B cell (primary cell): ENCODE data around the gene HOXD4. TPM values are rescaled to one million over a fixed set of nuclear protein-coding genes. Genes with fewer than 3 reads are reported as not detected.
A peak's percentile ranks its signal among the peaks of the same experiment; 100 is the strongest.

Source experiments
- ATAC-seq: fragments of 200-7000 bp; cut with Tn5 transposase; one replicate; pipeline ENCODE4 v1.10.0; 2021; ENCODE audit warnings: low read depth, mild to moderate bottlenecking, moderate number of reproducible peaks, moderate library complexity
- CTCF ChIA-PET: fragments of 350-600 bp; sonication (Branson Sonifier 250); formaldehyde crosslinking; loops from one replicate; lab custom pipeline; 2021; ENCODE audit warnings: antibody characterized with exemption, inconsistent platforms; lab: Charles Lee
- POLR2A ChIA-PET: fragments of 350-600 bp; sonication (Branson Sonifier 250); formaldehyde crosslinking; loops from one replicate; lab custom pipeline; 2021; ENCODE audit warnings: antibody characterized with exemption; lab: Charles Lee
- DNase-seq: peaks from one replicate; pipeline ENCODE4 v3.0.0; 2013
- H2AFZ ChIP-seq: 2 replicates; pipeline ENCODE4 v1.6.1; 2012; ENCODE audit warnings: mild to moderate bottlenecking, low read depth, low read length; ENCODE audit not compliant: insufficient read depth, poor library complexity, severe bottlenecking
- H3K27ac ChIP-seq, 2 donors: 1 replicate in 1 of 2; 2 replicates in 1 of 2; pipeline ENCODE4 v1.5.1; 2012 to 2013; ENCODE audit warnings: low read length in 2 of 2, mild to moderate bottlenecking in 2 of 2, moderate library complexity in 1 of 2
- H3K27me3 ChIP-seq, 4 experiments: fragments of 200-600 bp in 1 of 4; sonication (generic) in 1 of 4; replicated peaks in 1 of 4; 1 replicate in 2 of 4; 2 replicates in 2 of 4; pipeline versions ENCODE4 v1.6.1 to v1.7.0; 2013 to 2016; ENCODE audit warnings: low read length in 3 of 4, mild to moderate bottlenecking in 2 of 4, mixed read lengths in 1 of 4, moderate library complexity in 1 of 4; ENCODE audit not compliant: insufficient read depth in 4 of 4, control insufficient read depth in 3 of 4; ENCODE audit errors: control extremely low read depth in 1 of 4
- H3K36me3 ChIP-seq, 2 experiments: replicated peaks in 1 of 2; 1 replicate in 1 of 2; 2 replicates in 1 of 2; pipeline versions ENCODE4 v1.6.1 to v1.7.1; 2013; ENCODE audit warnings: low read length in 1 of 2; ENCODE audit not compliant: insufficient read depth in 2 of 2, control insufficient read depth in 1 of 2; ENCODE audit errors: control extremely low read depth in 1 of 2, extremely low read depth in 1 of 2
- H3K4me1 ChIP-seq, 2 donors: fragments of 200-600 bp in 1 of 2; sonication (generic) in 1 of 2; 1 replicate in 1 of 2; 2 replicates in 1 of 2; pipeline versions ENCODE4 v1.5.1 to v1.6.1; 2013 to 2017; ENCODE audit warnings: low read length in 2 of 2; ENCODE audit not compliant: control insufficient read depth in 2 of 2, insufficient read depth in 2 of 2
- H3K4me2 ChIP-seq: replicated peaks from 2 replicates; pipeline ENCODE3; 2012; ENCODE audit warnings: mild to moderate bottlenecking, low read depth, low read length; ENCODE audit not compliant: poor library complexity, severe bottlenecking
- H3K4me3 ChIP-seq, 5 experiments: fragments of 200-600 bp in 1 of 5; sonication (generic) in 1 of 5; 1 replicate in 3 of 5; 2 replicates in 2 of 5; pipeline versions ENCODE4 v1.5.1 to v1.7.0; 2011 to 2016; ENCODE audit warnings: low read length in 4 of 5, mild to moderate bottlenecking in 4 of 5, low read depth in 2 of 5, control low read depth in 1 of 5, moderate library complexity in 1 of 5; ENCODE audit not compliant: insufficient read depth in 1 of 5; ENCODE audit errors: control extremely low read depth in 1 of 5, extremely low read depth in 1 of 5
- H3K79me2 ChIP-seq: fragments of 200-600 bp; sonication (generic); one replicate; pipeline ENCODE4 v1.6.0; 2016; ENCODE audit warnings: low read length; ENCODE audit not compliant: control insufficient read depth, insufficient read depth
- H3K9ac ChIP-seq: fragments of 200-600 bp; sonication (generic); 2 replicates; pipeline ENCODE4 v1.6.1; 2017; ENCODE audit warnings: mild to moderate bottlenecking, low read length, moderate library complexity
- H3K9me3 ChIP-seq, 3 donors: one replicate each; pipeline versions ENCODE4 v1.6.1 to v1.7.1; 2013; ENCODE audit warnings: low read length in 2 of 3; ENCODE audit not compliant: control insufficient read depth in 2 of 3, insufficient read depth in 1 of 3; ENCODE audit errors: control extremely low read depth in 1 of 3
- H4K20me1 ChIP-seq: 2 replicates; pipeline ENCODE4 v1.6.0; 2012; ENCODE audit warnings: mild to moderate bottlenecking, low read length; ENCODE audit not compliant: insufficient read depth, control insufficient read depth, poor library complexity, severe bottlenecking
- H3K27ac Mint-ChIP-seq: one replicate; pipeline ENCODE4 v1.8.0; 2021; ENCODE audit warnings: mixed read lengths
- H3K27me3 Mint-ChIP-seq: one replicate; pipeline ENCODE4 v1.8.0; 2021; ENCODE audit warnings: mixed read lengths
- H3K4me1 Mint-ChIP-seq: one replicate; pipeline ENCODE4 v1.8.0; 2021; ENCODE audit warnings: mixed read lengths
- H3K4me3 Mint-ChIP-seq: one replicate; pipeline ENCODE4 v1.8.0; 2021; ENCODE audit warnings: mixed read lengths
- H3K9me3 Mint-ChIP-seq: one replicate; pipeline ENCODE4 v1.8.0; 2022; ENCODE audit warnings: mixed read lengths; ENCODE audit not compliant: insufficient read depth
- CTCF ChIP-seq: fragments of 200-600 bp; IDR thresholded peaks from one replicate; pipeline ENCODE4 v1.8.0; 2022; ENCODE audit warnings: antibody characterized with exemption, mild to moderate bottlenecking
- EZH2 ChIP-seq: IDR thresholded peaks from 2 replicates; pipeline ENCODE4 v1.6.1; 2012; ENCODE audit warnings: borderline replicate concordance, low read depth, mild to moderate bottlenecking, moderate library complexity, low read length; ENCODE audit not compliant: insufficient read depth, poor library complexity, severe bottlenecking
- WGBS: methylation state at CpG from one replicate; pipeline ENCODE4 v1.1.5; 2013; ENCODE audit warnings: missing lambda C conversion rate; ENCODE audit not compliant: insufficient coverage; 5-methylcytosine and 5-hydroxymethylcytosine counted together
- intact Hi-C: fragments of 100-400 bp; cut with micrococcal nuclease; formaldehyde crosslinking; loops from one replicate; pipeline ENCODE4 v1.10.0; 2022
- polyA plus RNA-seq: library from polyadenylated mRNA; depleted of rRNA; stranded (reverse); fragments of >200 nt; gene quantifications from 2 replicates; pipeline ENCODE4 v1.2.3, GENCODE V29; 2012
- total RNA-seq, 2 donors: library from RNA; stranded (reverse); fragments of 120-200 nt in 1 of 2; gene quantifications; 1 replicate in 1 of 2; 2 replicates in 1 of 2; pipeline versions ENCODE4 v1.2.3 to v1.2.4, GENCODE V29; 2013 to 2022

HOXD4 gene
- total and polyA plus RNA-seq, 2 donors (not counting 1 experiment from before 2014, with no cell fraction given): not detected

DNA sequence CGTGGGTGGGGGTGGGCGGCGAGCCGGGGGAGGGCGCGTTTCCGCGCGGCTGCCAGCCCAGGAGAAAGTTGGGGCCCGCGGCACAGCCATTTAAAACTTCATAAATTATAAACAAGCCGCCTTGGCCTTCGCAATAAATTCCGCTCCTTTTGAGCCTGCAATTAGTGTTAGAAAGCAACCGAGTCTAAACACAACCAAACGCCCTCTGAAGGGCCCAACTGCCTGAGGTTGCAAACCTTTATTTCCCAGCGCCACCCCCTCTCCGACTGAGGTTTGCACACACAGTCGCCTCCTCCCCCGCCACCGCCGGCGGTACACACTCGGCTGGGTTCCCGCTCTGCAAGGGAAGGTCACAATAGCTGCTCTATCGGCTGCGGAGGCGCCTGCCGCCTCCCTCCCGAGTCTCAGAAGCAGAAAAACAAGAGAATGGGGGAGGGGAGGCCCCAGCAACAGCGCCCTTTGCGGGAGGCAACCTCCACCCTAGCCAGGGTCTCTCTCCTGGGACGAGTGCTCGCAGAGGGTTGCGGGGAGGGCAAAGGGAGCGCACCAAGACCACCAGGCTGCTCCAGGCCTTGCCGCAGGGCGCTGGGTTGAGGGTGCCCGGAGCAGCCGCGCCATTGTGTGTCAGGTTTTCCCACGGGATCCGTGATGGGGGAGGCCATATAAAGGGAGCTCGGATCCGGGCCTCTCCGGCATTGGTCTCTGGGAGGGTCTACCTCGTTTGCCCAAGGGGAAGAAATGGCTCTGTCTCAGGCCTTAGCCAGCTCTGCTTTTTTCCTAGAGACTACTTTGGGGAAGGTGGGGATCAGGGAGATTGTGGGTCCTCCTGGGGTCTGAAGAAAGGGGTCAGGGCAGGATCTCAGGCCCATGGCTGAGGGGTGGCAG, 23.7 kb downstream of the HOXD4 start:
- Mint-ChIP-seq H3K4me3 (no peak overlapping the region), H3K27me3 (peaks cover 79% of the 10 kb centered on the region), H3K4me1 (peaks cover 9% of the 10 kb centered on the region), H3K27ac (no peak overlapping the region), H3K9me3 (no peaks in the 10 kb centered on the region)
- H3K27me3 ChIP-seq: peaks cover 0 to 85% (median 56%) of the 10 kb centered on the region in 4 experiments
- ChIA-PET POLR2A (no interaction called here), CTCF (no interaction called here)
- H3K27ac ChIP-seq: no peak overlapping the region
- intact Hi-C loops: no loop called here
- H2AFZ ChIP-seq: peak overlapping the region; percentile 22
- H3K79me2 ChIP-seq: no peaks in the 10 kb centered on the region
- ATAC-seq (no peak), DNase-seq (no peak)
- no peaks in the 10 kb centered on the region for H4K20me1 ChIP-seq
- TF ChIP-seq CTCF (no peak), EZH2 (no peak)
- no peak overlapping the region for H3K4me2 ChIP-seq
- no peak overlapping the region for H3K4me3 ChIP-seq
- WGBS: 7% methylated on average over 36 of the region's 47 CpGs
- H3K4me1 ChIP-seq: peaks cover 4 to 12% of the 10 kb centered on the region in 2 donors
- no peaks in the 10 kb centered on the region for H3K36me3 ChIP-seq
- H3K9ac ChIP-seq: no peak overlapping the region
- peaks cover 0 to 23% (median 0%) of the 10 kb centered on the region in 3 donors for H3K9me3 ChIP-seq
